GM18868 (cell line): Measurements from ENCODE around the gene GNMT.

Experiments used
- ATAC-seq: cut with Tn5 transposase; IDR thresholded peaks from one replicate; pipeline ENCODE4 v1.9.1; 2021; ENCODE audit warnings: mild to moderate bottlenecking, moderate library complexity; ENCODE audit not compliant: unreplicated experiment

GNMT gene

GRCh38 chr6:43009124-43009523 lies 48.6 kb downstream of the GNMT start:
- ATAC-seq = no peak

GRCh38 chr6:43011207-43011606 lies 50.7 kb downstream of the GNMT start:
- no peak for ATAC-seq

- no peak for ATAC-seq
Observed at GRCh38 chr6:43012364-43012763, 51.8 kb downstream of the GNMT start.

GRCh38 chr6:43013097-43013842 lies 52.7 kb downstream of the GNMT start:
- ATAC-seq = peak; percentile 2
